ENCODE measurements around the gene TUFM.
"Not testable (repeated sequence)": the region's sequence is repeated elsewhere in the genome, so short reads cannot be mapped to it uniquely, and the experiment has no call there.

The TUFM gene

DNA sequence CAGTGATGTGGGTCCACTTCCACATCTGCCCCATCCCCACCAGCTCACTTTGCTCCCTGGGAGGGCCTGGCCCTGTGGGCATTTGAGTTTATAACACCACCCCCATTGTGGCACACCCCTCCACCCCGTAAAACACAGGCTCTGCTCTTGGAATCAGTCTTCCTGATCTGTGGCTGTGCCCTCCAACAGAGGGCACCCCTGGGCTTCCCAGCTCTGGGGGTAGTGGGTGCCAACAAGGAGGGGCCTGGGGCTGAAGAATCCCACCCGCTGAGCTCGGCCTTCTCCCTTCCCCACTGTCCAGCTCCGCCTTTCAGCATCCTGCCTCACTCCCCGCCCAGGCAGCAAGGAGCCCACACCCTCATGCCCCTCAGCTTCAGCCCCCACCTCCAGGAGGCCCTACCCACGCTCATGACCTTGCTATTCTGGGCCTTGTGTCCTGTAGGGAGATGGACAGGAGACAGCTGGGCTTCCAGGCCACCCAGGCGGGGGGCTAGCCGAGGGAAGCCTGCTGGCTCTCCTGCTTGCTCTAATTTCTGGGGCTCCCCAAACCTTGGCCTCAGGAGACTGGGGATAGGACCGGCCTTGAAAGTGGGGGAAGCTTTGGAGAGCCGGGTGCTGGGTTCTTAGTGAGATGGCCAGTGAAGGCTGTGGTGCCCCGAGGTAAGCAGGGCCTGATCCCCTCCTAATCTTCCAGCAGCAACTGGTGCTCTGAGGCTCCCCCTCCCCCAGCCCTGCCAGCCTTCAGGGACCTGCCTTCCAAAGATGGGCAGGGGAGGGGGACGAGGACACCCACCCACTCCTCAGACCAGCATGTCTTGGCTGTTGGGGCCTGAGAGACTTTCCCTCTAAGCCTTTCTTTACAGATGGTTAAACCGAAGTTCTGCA, 29.2 kb upstream of the TUFM start:
- DNase-seq: no peak

DNA sequence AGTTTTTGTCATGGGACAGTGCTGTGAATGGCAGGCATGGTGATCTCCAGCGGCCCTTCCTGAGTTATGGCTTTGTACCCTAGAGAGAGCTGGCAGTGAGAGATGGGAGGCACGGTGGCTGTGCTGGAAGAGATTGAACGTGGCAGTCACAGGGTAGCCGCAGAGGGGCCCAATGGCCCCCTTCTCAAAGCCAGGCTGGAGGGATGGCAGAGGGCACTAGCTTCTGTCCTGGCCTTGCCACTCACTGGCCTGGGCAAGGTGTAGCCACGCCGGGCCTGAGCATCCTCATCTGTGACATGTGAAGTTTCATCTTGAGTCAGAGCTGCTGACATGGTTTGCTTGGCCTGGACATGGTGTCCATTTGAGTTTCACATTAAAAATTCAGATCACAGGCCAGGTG, 28.3 kb upstream of the TUFM start:
- no peak for DNase-seq

DNA sequence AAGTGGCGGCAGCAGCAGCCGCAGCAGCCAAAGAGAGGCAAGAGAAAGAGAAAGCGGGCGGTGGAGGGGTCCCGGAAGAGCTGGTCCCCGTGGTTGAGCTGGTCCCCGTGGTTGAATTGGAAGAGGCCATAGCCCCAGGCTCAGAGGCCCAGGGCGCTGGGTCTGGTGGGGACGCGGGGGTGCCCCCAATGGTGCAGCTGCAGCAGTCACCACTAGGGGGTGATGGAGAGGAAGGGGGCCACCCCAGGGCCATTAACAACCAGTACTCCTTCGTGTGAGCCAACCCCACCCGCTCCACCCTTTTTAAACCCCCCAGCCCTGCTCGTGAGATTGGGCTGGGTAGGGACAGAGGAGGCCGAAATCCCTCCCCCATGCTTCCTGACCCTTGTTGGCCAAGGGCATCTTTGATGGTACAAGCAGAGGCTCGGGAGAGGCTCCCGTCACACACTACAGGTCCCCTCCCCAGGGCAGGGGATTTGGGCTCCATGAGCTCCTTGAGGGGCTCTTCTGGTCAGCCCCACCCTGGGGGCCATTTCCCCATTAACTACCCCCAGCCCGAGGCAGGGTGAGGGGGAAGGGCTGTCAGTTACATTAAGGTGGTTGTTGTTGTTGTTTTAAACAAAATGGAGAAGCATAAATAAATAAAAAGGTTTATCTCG, 27.5 kb upstream of the TUFM start:
- DNase-seq: no peak

DNA sequence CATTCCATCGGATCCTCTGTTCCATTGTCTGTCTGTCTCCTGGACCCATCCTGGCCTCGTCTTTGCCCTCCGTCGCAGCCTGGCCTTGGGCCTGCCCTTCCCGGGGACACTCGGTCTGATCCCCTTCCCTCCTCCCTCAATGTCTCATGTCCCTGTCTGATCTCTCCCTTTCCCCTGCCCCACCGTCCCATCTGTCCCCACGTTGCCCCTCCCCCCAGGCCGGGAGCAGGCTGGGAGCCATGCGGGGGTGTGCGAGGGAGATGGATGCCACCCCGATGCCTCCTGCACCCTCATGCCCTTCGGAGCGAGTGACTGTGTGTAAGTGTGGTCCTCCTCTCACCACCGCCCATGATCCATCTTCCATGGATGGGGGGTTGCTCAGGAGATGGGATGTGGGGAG, 26.8 kb upstream of the TUFM start:
- DNase-seq: no peak

DNA sequence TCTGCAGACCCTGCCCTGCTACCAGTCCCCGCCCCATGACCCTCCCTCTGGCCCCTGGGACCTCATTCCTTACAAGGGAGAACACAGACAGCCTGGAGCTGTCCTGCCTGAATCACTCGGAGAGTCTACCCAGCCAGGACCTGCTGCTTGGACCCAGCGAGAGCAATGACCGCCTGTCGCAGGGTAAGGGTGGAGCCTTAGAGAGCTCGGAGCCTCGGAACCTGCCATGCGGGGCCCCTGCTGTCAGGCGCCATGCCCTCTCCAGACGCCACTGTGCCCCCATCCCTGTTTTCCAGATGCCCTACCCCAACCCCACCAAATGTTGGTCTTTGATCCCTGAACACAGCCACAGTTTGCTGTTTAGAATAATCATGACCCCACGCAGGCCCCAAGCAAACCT, 23.1 kb upstream of the TUFM start:
- DNase-seq: no peak

DNA sequence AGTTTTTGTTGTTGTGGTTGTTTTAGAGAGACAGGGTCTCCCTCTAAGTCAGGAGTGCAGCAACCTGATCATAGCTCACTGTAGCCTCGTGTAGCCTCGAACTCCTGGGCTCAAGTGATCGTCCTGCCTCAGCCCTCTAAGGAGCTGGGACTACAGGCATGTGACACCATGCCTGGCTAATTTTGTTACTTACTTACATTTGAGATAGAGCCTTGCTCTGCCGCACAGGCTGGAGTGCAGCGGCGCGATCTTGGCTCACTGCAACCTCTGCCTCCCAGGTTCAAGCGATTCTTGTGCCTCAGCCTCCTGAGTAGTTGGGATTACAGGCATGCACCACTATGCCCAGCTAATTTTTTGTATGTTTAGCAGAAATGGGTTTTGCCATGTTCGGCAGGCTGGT, 21.5 kb upstream of the TUFM start:
- DNase-seq: not testable (repeated sequence)

DNA sequence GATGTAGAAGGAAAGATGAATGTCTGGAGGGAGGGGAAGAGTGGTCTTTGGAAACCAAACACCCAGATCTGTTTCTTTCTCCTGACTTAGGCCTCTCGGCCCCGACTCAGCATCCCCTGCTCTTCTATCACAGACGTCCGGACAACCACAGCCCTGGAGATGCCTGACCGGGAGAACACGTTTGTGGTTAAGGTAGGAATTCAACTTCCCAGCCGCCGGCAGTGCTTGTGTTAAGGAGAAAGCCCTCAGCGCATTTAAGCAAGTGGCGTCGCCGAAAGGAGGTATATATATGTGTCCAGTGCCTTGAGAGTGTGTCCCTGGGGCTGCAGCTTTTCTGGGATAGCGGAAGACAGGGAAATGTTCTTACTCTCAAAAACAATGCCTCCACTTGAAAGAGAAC, 21.1 kb upstream of the TUFM start:
- DNase-seq: no peak

DNA sequence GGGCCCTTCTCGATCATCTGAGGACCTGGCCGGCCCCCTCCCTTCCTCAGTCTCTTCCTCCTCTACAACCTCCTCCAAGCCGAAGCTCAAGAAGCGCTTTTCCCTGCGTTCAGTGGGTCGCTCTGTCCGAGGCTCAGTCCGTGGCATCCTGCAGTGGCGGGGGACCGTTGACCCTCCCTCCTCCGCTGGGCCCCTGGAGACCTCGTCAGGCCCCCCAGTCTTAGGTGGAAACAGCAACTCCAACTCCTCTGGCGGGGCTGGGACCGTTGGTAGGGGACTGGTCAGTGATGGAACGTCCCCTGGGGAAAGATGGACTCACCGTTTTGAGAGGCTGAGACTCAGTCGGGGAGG, 20.3 kb upstream of the TUFM start:
- no peak for DNase-seq

DNA sequence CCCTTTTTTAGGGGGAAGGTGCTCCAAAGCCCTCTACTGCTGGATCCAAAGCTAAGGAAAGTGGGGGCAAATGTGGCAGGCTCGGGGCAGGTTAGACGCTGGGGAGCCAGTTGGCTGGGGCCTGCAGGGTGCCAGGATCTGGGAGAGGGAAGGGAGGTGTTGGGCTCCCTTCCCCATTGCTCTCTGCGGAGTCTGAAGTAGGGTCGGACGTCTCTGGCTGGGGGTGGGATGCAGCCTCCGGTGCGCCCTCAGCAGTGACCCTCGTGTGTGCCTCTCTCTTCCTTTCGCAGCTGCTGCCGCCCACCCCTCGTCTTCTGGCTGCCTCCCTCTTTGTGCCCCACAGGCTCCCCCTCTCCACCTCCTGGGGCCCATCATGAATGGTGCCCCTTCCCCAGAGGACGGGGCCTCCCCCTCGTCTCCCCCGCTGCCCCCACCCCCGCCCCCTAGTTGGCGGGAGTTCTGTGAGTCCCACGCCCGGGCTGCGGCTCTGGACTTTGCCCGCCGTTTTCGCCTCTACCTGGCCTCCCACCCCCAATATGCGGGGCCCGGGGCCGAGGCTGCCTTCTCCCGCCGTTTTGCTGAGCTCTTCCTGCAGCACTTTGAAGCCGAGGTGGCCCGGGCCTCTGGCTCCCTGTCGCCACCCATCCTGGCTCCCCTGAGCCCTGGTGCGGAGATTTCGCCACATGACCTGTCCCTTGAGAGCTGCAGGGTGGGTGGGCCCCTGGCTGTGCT, 19.7 kb upstream of the TUFM start:
- DNase-seq: no peak

DNA sequence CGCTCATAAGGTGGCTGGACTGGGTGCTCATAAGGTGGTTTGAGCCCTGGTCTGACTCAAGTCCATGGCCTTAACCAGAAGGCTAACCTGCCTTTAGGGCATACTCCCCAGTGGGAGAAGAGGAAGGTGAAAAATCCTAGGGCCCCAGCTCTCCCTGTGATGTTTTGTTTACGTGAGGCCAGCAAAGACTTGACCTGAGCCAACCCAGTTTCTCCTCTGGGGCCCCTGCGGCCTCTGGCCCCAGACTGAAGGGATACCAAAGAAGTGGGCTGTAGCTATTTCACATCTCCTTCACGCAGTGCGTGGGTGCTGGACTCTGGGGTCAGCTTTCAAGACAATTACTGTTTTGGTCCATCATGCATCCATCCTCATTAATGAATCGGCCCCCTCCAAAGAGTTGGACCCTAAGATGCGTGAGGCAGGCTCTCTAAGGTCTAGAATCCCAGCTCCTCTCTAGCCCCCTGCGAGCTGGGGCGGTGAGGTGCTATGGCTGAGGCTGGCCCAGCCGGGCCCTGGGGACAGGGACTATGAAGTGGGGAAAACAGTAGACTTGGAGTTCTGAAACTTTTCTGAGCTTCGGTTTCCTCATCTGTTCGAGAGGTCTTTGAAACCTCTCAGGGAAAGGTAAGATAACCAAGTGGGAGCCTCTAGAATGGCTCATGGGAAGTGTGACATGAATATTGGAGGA, 19.0 kb upstream of the TUFM start:
- no peak for DNase-seq

DNA sequence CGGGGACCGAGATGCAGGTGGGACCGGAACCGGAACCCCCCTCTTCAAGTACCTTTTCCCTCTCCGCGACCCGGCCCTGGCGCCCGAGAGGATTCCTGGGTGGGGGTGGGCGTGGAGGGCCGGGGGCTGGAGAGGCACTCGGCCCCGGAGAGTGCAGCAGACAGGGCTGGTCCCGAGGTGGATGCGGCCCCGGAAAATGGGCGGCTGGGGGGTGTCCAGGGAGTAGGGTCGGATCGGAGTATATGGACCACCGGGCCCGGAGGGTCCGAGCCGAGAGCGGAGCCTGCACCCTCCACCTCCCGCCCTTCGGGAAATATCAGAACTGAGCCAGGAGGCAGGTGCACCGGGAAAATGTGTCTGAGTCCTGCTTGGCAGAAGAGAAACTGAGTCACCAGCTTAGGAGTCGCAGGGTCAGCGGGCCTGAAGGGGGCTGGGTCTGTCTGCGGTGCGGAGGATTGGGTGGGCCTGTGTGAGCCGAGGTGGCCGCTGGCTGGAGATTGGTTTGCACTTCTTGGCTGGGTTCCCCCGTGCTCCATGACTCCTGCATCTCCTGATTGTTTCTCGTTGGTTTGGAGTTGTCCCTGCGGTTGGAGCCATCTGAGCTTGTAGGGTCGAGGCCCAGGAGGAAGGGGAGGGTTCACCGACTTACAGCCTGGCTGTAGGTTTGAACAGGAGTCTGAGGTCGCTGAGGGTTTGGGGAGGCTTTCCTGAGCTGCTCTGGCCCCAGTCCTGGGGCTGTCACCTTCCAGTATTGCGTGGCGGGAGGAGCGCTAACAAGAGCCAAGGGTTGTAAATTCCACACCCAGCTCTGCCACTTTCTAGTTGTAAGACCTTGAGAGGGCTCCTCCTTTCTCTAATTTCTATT, 18.0 kb upstream of the TUFM start:
- DNase-seq: peak; percentile 14

DNA sequence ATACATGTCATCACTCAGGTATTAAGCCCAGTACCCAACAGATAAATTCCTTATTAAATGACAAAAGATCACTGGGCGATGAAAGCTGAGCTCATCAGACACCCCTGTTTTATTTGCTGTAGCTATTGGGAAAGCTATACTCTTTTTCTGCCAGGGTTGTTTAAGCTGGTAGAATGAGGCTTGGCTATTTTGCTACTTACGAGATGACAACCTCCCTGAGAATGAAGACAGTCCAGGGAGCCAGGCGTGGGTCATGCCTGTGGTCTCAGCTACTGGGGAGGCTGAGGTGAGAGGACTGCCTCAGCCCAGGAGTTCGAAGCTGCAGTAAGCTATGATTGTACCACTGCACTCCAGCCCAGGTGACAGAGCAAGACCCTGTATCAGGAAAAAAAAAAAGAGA, 13.2 kb upstream of the TUFM start:
- DNase-seq: no peak

DNA sequence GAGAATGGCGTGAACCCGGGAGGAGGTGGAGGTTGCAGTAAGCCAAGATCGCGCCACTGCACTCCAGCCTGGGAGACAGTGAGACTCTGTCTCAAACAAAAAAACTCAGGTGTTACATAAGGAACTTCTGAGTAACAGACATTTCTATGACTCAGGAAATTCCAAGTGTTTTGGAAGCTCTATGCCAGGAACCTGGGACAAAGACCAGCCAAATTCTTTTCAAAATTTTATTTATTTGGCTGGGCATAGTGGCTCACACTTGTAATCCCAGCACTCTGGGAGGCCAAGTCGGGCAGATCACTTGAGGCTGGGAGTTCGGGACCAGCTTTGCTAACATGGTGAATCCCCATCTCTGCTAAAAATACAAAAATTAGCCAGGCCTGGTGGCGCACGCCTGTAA, 12.3 kb upstream of the TUFM start:
- DNase-seq: no peak

DNA sequence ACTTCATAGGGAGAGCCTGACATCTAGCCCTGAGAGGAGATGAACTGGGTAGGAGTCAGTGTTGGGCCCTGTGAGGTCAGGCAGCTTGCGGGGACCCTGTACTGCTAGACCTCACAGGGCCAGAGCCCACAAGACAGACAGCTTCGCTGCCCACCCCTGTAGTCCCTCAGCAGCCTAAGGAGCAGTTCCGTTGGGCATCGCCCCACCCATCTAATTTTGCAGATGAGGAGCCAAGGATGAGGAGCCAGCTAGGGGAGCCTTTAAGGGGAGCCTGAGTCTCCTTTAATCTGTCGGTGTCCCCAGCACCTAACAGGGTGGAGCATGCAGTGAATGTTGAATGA, 755 bp upstream of the TUFM start:
- DNase-seq: peak; percentile 15

DNA sequence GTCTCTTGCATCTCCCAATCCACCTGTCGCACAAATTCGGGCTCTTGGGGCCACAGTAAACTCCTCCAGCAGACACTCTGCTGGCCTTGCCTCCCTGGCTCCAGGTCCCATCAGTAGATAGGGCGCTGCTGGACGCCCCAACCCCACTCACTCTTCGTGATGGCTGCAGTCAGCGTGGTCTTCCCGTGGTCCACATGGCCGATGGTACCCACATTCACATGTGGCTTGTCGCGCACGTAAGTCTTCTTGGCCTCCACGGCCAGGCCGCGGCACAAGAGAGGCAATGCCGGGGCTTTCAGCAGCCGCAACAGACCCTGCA, 428 bp downstream of the TUFM start:
- DNase-seq: no peak

DNA sequence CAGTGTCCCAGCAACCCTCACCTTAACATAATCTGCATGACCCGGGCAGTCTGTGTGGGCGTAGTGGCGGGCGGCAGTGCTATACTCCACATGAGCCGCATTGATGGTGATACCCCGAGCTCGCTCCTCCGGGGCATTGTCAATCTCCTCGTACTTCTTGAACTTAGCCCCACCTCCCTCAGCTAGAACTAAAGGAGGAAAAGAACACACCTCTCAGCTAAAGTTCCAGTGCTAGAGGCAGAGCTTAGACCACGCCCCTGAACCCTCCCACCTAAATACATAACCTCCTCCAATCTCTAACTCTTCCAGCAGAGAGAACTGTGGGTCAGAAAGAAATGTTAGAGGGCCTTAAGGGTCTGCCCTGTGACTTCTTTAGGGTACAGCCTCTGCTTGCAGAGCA, 855 bp downstream of the TUFM start:
- DNase-seq: no peak

DNA sequence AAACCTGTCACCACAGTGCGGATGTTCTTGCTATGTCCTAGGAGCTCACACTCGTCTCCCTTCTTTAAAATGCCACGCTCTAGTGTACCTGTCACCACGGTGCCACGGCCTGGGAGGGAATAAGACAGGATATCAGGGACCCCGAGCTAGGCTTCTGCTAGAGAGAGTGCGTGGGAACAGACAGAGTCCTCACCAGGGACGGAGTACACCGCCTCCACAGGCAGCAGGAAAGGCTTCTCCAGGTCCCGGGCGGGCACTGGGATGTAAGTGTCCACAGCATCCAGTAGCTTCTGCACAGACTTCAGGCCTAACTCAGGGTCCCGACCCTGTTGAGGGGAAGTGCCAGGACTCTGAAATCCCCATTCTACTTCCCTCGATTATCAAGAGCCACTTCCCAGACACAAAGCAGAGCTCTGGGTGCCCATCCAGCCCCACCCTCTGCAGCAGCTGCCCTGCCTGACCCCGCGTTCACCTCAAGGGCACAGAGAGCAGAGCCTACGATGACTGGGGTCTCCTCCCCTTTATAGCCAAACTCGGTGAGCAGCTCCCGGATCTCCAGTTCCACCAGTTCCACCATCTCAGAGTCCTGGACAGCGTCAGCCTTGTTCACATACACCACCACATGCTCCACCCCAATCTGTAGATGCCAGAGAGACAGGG, 1.8 kb downstream of the TUFM start:
- no peak for DNase-seq

DNA sequence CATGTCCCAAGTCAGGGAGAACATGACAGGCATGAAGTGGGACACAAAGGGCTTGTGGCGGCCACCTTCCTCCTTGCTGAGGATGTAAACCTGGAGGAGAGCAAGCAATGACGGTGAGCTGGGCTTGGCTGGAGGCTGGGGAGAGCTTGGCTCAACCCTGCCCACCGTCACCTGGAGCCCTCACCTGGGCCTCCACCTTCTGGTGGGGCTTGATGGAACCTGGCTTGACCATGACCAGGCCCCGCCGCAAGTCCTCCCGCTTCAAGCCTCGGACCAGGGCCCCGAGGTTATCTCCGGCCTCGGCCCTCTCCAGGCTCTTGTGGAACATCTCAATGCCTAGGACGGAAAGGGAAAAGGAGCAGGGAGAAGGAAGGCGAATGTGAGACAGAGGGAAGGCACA, 2.4 kb downstream of the TUFM start:
- DNase-seq: no peak

DNA sequence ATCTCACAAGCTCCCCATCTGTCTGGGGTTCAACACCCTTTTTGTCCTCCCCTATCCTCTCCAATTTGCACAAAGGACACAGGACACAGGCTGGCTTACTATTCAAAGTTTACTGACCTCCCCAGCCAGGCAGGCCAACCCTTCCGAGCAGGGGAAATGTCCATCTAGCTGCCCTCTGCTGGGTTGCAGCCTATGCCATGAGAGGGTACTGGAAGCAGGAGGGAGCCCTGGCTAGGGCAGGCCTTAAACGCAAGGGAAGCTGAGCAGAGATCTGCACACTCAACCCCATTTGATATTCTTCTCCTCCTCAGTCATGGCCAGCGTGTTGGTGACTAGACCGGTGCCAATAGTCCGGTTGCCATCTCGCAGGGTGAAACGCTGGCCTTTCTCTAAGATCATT, 3.5 kb downstream of the TUFM start:
- DNase-seq: no peak

DNA sequence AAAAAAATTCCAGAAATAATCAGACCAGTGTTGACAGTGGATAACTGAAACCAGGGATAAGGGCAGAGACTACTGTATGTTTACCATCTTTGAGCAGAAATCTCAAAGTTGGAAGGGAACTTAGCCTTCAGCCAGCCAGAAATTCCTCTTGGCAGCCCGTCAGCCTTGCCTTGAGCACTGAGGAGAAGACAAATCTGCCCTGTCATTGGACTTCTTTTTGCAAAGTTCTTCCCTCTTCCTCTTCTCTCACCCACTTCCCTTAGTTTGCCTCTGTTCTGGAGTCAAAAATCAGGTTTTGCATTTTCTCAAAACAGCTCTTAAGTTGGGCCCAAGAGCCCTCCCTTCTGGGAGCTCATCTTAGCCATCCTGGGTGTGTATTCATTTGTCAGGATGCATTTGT, 6.2 kb downstream of the TUFM start:
- no peak for DNase-seq

DNA sequence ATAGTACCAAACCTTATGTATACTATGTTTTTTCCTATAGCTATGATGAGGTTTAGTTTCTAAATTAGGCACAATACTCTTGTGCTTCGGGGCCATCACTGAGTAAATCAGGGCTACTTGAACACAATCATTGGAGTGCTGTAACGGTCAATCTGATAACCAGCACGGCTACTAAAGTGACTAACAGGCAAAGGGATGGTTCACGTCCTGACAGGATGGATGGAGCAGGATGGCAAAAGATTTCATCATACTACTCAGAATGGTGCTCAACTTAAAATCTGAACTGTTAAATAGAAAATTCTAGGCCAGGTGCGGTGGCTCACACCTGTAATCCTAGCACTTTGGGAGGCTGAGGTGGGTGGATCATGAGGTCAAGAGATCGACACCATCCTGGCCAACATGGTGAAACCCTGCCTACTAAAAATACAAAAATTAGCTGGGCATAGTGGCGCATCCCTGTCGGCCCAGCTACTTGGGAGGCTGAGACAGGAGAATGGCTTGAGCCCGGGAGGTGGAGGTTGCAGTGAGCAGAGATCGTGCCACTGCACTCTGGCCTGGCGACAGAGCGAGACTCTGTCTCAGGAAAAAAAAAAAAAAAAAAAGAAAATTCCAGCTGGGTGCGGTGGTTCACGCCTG, 7.0 kb downstream of the TUFM start:
- DNase-seq: no peak

DNA sequence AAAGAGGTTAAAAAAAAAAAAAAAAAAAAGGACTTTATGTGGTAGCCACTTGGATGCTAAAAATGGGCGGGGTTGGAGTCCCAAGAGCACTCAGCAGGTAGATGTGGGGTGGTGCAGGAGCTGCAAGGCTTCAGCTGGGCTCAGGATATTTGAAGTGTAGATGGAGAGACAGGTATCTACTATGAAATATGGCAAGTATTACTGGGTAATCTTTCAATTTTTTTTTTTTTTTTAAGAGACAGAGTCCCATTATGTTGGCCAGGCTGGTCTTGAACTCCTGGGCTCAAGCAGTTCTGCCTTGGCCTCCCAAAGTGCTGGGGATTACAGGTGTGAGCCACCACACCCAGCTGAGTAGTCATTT, 7.6 kb downstream of the TUFM start:
- DNase-seq: no peak
